Inflammatory macrophage (primary cell): Measurements from ENCODE around the gene ANKS4B.
"Not testable (repeated sequence)": the region's sequence is repeated elsewhere in the genome, so short reads cannot be mapped to it uniquely, and the experiment has no call there.

Experiments used
- DNase-seq, 2 donors: peaks; one replicate each; pipeline ENCODE4 v3.0.0-alpha.2; 2020 to 2022
- total RNA-seq, 18 experiments: gene quantifications; one replicate each; lab custom pipeline; 2026; ENCODE audit warnings: mixed read lengths in 6 of 18, inconsistent platforms in 2 of 18; lab: John Stamatoyannopoulos, UW

Gene ANKS4B
- total RNA-seq, result 0 to 0.25 (median 0) reads per million in 18 experiments

GRCh38 chr16:21233521-21234150 is at the start of gene ANKS4B:
ANKS4B (plus strand) TSS chr16:21233699; CDS start chr16:21233738, 39 bp downstream.
- DNase-seq, result no peak

- no peak for DNase-seq
Measured at GRCh38 chr16:21183995-21184394, 49.5 kb upstream of the ANKS4B start.

GRCh38 chr16:21184834-21185233 is 48.7 kb upstream of the ANKS4B start:
- DNase-seq, result no peak

GRCh38 chr16:21185659-21186325 is 47.7 kb upstream of the ANKS4B start:
- no peak for DNase-seq

- DNase-seq, result no peak
Measured at GRCh38 chr16:21186326-21186691, 47.2 kb upstream of the ANKS4B start.

- DNase-seq, result no peak
Measured at GRCh38 chr16:21189311-21189710, 44.2 kb upstream of the ANKS4B start.

GRCh38 chr16:21190013-21190412 is 43.5 kb upstream of the ANKS4B start:
- no peak for DNase-seq

- DNase-seq, result no peak
Measured at GRCh38 chr16:21190599-21190998, 42.9 kb upstream of the ANKS4B start.

- no peak for DNase-seq
Measured at GRCh38 chr16:21192991-21193390, 40.5 kb upstream of the ANKS4B start.

- DNase-seq, result no peak
Measured at GRCh38 chr16:21194771-21195301, 38.7 kb upstream of the ANKS4B start.

GRCh38 chr16:21195330-21195729 is 38.2 kb upstream of the ANKS4B start:
- DNase-seq, result not testable (repeated sequence)

- no peak for DNase-seq
Measured at GRCh38 chr16:21197112-21197511, 36.4 kb upstream of the ANKS4B start.

GRCh38 chr16:21197621-21198020 is 35.9 kb upstream of the ANKS4B start:
- no peak for DNase-seq

- DNase-seq, result no peak
Measured at GRCh38 chr16:21199607-21200218, 33.8 kb upstream of the ANKS4B start.

GRCh38 chr16:21203155-21203797 is 30.2 kb upstream of the ANKS4B start:
- no peak for DNase-seq

- no peak for DNase-seq
Measured at GRCh38 chr16:21205303-21205702, 28.2 kb upstream of the ANKS4B start.

- DNase-seq, result no peak
Measured at GRCh38 chr16:21206550-21206949, 26.9 kb upstream of the ANKS4B start.

- DNase-seq, result no peak
Measured at GRCh38 chr16:21208446-21209230, 24.9 kb upstream of the ANKS4B start.

GRCh38 chr16:21211486-21211885 is 22.0 kb upstream of the ANKS4B start, which contains the start of gene ZP2:
ZP2 (minus strand) TSS chr16:21211574; CDS start chr16:21211547, 27 bp downstream.
- DNase-seq, result no peak

GRCh38 chr16:21214086-21214485 is 19.4 kb upstream of the ANKS4B start:
- no peak for DNase-seq

- DNase-seq, result no peak
Measured at GRCh38 chr16:21217121-21217520, 16.4 kb upstream of the ANKS4B start.

GRCh38 chr16:21218153-21218552 is 15.3 kb upstream of the ANKS4B start:
- DNase-seq, result peak in 1 of 2 donors; percentile 8
